ENCODE data around the gene WRAP73. TPM values are rescaled to one million over a fixed set of nuclear protein-coding genes. Genes with fewer than 3 reads are reported as not detected.

The WRAP73 gene
- total RNA-seq, 1 donor from 2014 or later = 26.7 TPM

DNA sequence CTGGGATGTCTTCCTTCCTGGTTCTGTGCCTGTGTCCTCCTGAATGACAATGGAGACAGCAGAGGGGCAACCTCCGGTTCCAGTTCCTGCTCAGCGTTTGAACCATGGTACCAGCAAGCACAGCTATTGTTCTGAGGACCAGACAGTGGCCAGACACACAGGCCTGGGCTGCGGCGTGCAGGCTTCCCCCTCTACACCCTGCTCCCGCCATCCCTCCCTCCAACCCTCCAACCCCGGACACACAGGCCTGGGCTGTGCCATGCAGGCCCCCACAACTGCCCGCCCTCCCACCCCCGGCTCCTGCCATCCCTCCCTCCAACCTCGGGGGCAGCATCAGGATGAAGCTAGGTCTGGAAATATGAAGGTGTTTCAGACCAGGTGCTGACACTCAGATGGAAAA is 33.0 kb downstream of the WRAP73 start:
- TF ChIP-seq, protein P1, sequence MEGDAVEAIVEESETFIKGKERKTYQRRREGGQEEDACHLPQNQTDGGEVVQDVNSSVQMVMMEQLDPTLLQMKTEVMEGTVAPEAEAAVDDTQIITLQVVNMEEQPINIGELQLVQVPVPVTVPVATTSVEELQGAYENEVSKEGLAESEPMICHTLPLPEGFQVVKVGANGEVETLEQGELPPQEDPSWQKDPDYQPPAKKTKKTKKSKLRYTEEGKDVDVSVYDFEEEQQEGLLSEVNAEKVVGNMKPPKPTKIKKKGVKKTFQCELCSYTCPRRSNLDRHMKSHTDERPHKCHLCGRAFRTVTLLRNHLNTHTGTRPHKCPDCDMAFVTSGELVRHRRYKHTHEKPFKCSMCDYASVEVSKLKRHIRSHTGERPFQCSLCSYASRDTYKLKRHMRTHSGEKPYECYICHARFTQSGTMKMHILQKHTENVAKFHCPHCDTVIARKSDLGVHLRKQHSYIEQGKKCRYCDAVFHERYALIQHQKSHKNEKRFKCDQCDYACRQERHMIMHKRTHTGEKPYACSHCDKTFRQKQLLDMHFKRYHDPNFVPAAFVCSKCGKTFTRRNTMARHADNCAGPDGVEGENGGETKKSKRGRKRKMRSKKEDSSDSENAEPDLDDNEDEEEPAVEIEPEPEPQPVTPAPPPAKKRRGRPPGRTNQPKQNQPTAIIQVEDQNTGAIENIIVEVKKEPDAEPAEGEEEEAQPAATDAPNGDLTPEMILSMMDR (conservative IDR thresholded peaks at IDR 0.05) = no peak
- Mint-ChIP-seq H3K27me3 (peaks cover 15% of the 10 kb centered on the region), H3K4me1 (ENCODE audit: unreplicated experiment) (peaks cover 31% of the 10 kb centered on the region), H3K9me3 (no peaks in the 10 kb centered on the region), H3K4me3 (no peak overlapping the region), H3K36me3 (no peaks in the 10 kb centered on the region), H3K27ac (no peak overlapping the region)
- no peak for DNase-seq (ENCODE audit: extremely low spot score, unreplicated experiment)

GRCh38 chr1:3614755-3615742 is 34.9 kb downstream of the WRAP73 start:
- TF ChIP-seq, protein P1 (conservative IDR thresholded peaks at IDR 0.05) = peak; percentile 78
- peaks cover 35% of the 10 kb centered on the region for H3K4me1 Mint-ChIP-seq (ENCODE audit: unreplicated experiment)
- H3K36me3 Mint-ChIP-seq = no peaks in the 10 kb centered on the region
- no peak for DNase-seq (ENCODE audit: extremely low spot score, unreplicated experiment)
- H3K27me3 Mint-ChIP-seq = peaks cover 19% of the 10 kb centered on the region
- no peaks in the 10 kb centered on the region for H3K9me3 Mint-ChIP-seq
- H3K4me3 Mint-ChIP-seq = peak overlapping the region; percentile 24
- H3K27ac Mint-ChIP-seq = no peak overlapping the region

DNA sequence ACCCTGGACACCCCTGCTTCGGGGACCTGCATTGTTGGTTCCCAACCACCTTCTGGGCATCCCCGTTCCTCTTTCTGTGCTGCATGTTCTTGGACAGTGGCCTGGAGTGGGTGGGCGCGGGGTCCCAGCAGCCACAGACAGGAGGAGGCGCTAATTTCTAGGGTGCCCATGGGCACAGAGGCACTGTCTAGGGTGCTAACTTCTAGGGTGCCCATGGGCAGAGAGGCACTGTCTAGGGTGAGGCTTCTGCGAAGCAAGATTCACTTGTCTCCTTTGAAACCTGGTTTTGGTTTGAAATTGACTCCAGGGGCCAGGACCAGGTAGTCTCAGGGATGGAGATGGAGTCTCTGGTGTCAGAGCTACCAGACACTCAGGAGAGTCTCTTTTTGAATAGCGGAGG is 37.8 kb downstream of the WRAP73 start:
- peaks cover 32% of the 10 kb centered on the region for H3K4me1 Mint-ChIP-seq (ENCODE audit: unreplicated experiment)
- DNase-seq (ENCODE audit: extremely low spot score, unreplicated experiment) = no peak
- TF ChIP-seq, protein P1 (conservative IDR thresholded peaks at IDR 0.05) = no peak
- peaks cover 10% of the 10 kb centered on the region for H3K27me3 Mint-ChIP-seq
- no peak overlapping the region for H3K27ac Mint-ChIP-seq
- no peaks in the 10 kb centered on the region for H3K9me3 Mint-ChIP-seq
- H3K4me3 Mint-ChIP-seq = peak overlapping the region; percentile 85
- H3K36me3 Mint-ChIP-seq = no peaks in the 10 kb centered on the region

- H3K9me3 Mint-ChIP-seq = no peaks in the 10 kb centered on the region
- H3K4me3 Mint-ChIP-seq = peak within 1 kb of the TSS; percentile 92
- peak within 1 kb of the TSS; percentile 74 for H3K27ac Mint-ChIP-seq
- DNase-seq (ENCODE audit: extremely low spot score, unreplicated experiment) = peak; percentile 95
- H3K27me3 Mint-ChIP-seq = peaks cover 10% of the 10 kb centered on the region
- H3K36me3 Mint-ChIP-seq = no peaks in the 10 kb centered on the region
- H3K4me1 Mint-ChIP-seq (ENCODE audit: unreplicated experiment) = peaks cover 32% of the 10 kb centered on the region
- TF ChIP-seq, protein P1 (conservative IDR thresholded peaks at IDR 0.05) = no peak
These were observed 38.5 kb downstream of the WRAP73 start, which contains the start of gene MEGF6 for GRCh38 chr1:3611170-3612019. TSS of gene MEGF6 (minus strand) at chr1:3611508. CDS start at chr1:3611268, 240 bp downstream.

GRCh38 chr1:3610527-3611169 is 39.3 kb downstream of the WRAP73 start:
- no peak for DNase-seq (ENCODE audit: extremely low spot score, unreplicated experiment)
- H3K27me3 Mint-ChIP-seq = peaks cover 10% of the 10 kb centered on the region
- peaks cover 32% of the 10 kb centered on the region for H3K4me1 Mint-ChIP-seq (ENCODE audit: unreplicated experiment)
- peak overlapping the region; percentile 92 for H3K4me3 Mint-ChIP-seq
- TF ChIP-seq, protein P1 (conservative IDR thresholded peaks at IDR 0.05) = no peak
- H3K36me3 Mint-ChIP-seq = no peaks in the 10 kb centered on the region
- peak overlapping the region; percentile 74 for H3K27ac Mint-ChIP-seq
- H3K9me3 Mint-ChIP-seq = no peaks in the 10 kb centered on the region
